B cell (primary cell): Measurements from ENCODE around the gene UNC13A. TPM values are rescaled to one million over a fixed set of nuclear protein-coding genes. Genes with fewer than 3 reads are reported as not detected.

Experiments used
- ATAC-seq: fragments of 200-7000 bp; cut with Tn5 transposase; one replicate; pipeline ENCODE4 v1.10.0; 2021; ENCODE audit warnings: low read depth, mild to moderate bottlenecking, moderate number of reproducible peaks, moderate library complexity
- CTCF ChIA-PET: fragments of 350-600 bp; sonication (Branson Sonifier 250); formaldehyde crosslinking; loops from one replicate; lab custom pipeline; 2021; ENCODE audit warnings: antibody characterized with exemption, inconsistent platforms; lab: Charles Lee
- POLR2A ChIA-PET: fragments of 350-600 bp; sonication (Branson Sonifier 250); formaldehyde crosslinking; loops from one replicate; lab custom pipeline; 2021; ENCODE audit warnings: antibody characterized with exemption; lab: Charles Lee
- DNase-seq: peaks from one replicate; pipeline ENCODE4 v3.0.0; 2013
- H2AFZ ChIP-seq: 2 replicates; pipeline ENCODE4 v1.6.1; 2012; ENCODE audit warnings: mild to moderate bottlenecking, low read depth, low read length; ENCODE audit not compliant: insufficient read depth, poor library complexity, severe bottlenecking
- H3K27ac ChIP-seq, 2 donors: 1 replicate in 1 of 2; 2 replicates in 1 of 2; pipeline ENCODE4 v1.5.1; 2012 to 2013; ENCODE audit warnings: low read length in 2 of 2, mild to moderate bottlenecking in 2 of 2, moderate library complexity in 1 of 2
- H3K27me3 ChIP-seq, 4 experiments: fragments of 200-600 bp in 1 of 4; sonication (generic) in 1 of 4; replicated peaks in 1 of 4; 1 replicate in 2 of 4; 2 replicates in 2 of 4; pipeline versions ENCODE4 v1.6.1 to v1.7.0; 2013 to 2016; ENCODE audit warnings: low read length in 3 of 4, mild to moderate bottlenecking in 2 of 4, mixed read lengths in 1 of 4, moderate library complexity in 1 of 4; ENCODE audit not compliant: insufficient read depth in 4 of 4, control insufficient read depth in 3 of 4; ENCODE audit errors: control extremely low read depth in 1 of 4
- H3K36me3 ChIP-seq, 2 experiments: replicated peaks in 1 of 2; 1 replicate in 1 of 2; 2 replicates in 1 of 2; pipeline versions ENCODE4 v1.6.1 to v1.7.1; 2013; ENCODE audit warnings: low read length in 1 of 2; ENCODE audit not compliant: insufficient read depth in 2 of 2, control insufficient read depth in 1 of 2; ENCODE audit errors: control extremely low read depth in 1 of 2, extremely low read depth in 1 of 2
- H3K4me1 ChIP-seq, 2 donors: fragments of 200-600 bp in 1 of 2; sonication (generic) in 1 of 2; 1 replicate in 1 of 2; 2 replicates in 1 of 2; pipeline versions ENCODE4 v1.5.1 to v1.6.1; 2013 to 2017; ENCODE audit warnings: low read length in 2 of 2; ENCODE audit not compliant: control insufficient read depth in 2 of 2, insufficient read depth in 2 of 2
- H3K4me2 ChIP-seq: replicated peaks from 2 replicates; pipeline ENCODE3; 2012; ENCODE audit warnings: mild to moderate bottlenecking, low read depth, low read length; ENCODE audit not compliant: poor library complexity, severe bottlenecking
- H3K4me3 ChIP-seq, 5 experiments: fragments of 200-600 bp in 1 of 5; sonication (generic) in 1 of 5; 1 replicate in 3 of 5; 2 replicates in 2 of 5; pipeline versions ENCODE4 v1.5.1 to v1.7.0; 2011 to 2016; ENCODE audit warnings: low read length in 4 of 5, mild to moderate bottlenecking in 4 of 5, low read depth in 2 of 5, control low read depth in 1 of 5, moderate library complexity in 1 of 5; ENCODE audit not compliant: insufficient read depth in 1 of 5; ENCODE audit errors: control extremely low read depth in 1 of 5, extremely low read depth in 1 of 5
- H3K79me2 ChIP-seq: fragments of 200-600 bp; sonication (generic); one replicate; pipeline ENCODE4 v1.6.0; 2016; ENCODE audit warnings: low read length; ENCODE audit not compliant: control insufficient read depth, insufficient read depth
- H3K9ac ChIP-seq: fragments of 200-600 bp; sonication (generic); 2 replicates; pipeline ENCODE4 v1.6.1; 2017; ENCODE audit warnings: mild to moderate bottlenecking, low read length, moderate library complexity
- H3K9me3 ChIP-seq, 3 donors: one replicate each; pipeline versions ENCODE4 v1.6.1 to v1.7.1; 2013; ENCODE audit warnings: low read length in 2 of 3; ENCODE audit not compliant: control insufficient read depth in 2 of 3, insufficient read depth in 1 of 3; ENCODE audit errors: control extremely low read depth in 1 of 3
- H4K20me1 ChIP-seq: 2 replicates; pipeline ENCODE4 v1.6.0; 2012; ENCODE audit warnings: mild to moderate bottlenecking, low read length; ENCODE audit not compliant: insufficient read depth, control insufficient read depth, poor library complexity, severe bottlenecking
- H3K27ac Mint-ChIP-seq: one replicate; pipeline ENCODE4 v1.8.0; 2021; ENCODE audit warnings: mixed read lengths
- H3K27me3 Mint-ChIP-seq: one replicate; pipeline ENCODE4 v1.8.0; 2021; ENCODE audit warnings: mixed read lengths
- H3K4me1 Mint-ChIP-seq: one replicate; pipeline ENCODE4 v1.8.0; 2021; ENCODE audit warnings: mixed read lengths
- H3K4me3 Mint-ChIP-seq: one replicate; pipeline ENCODE4 v1.8.0; 2021; ENCODE audit warnings: mixed read lengths
- H3K9me3 Mint-ChIP-seq: one replicate; pipeline ENCODE4 v1.8.0; 2022; ENCODE audit warnings: mixed read lengths; ENCODE audit not compliant: insufficient read depth
- EZH2 ChIP-seq: IDR thresholded peaks from 2 replicates; pipeline ENCODE4 v1.6.1; 2012; ENCODE audit warnings: borderline replicate concordance, low read depth, mild to moderate bottlenecking, moderate library complexity, low read length; ENCODE audit not compliant: insufficient read depth, poor library complexity, severe bottlenecking
- WGBS: methylation state at CpG from one replicate; pipeline ENCODE4 v1.1.5; 2013; ENCODE audit warnings: missing lambda C conversion rate; ENCODE audit not compliant: insufficient coverage; 5-methylcytosine and 5-hydroxymethylcytosine counted together
- intact Hi-C: fragments of 100-400 bp; cut with micrococcal nuclease; formaldehyde crosslinking; loops from one replicate; pipeline ENCODE4 v1.10.0; 2022
- polyA plus RNA-seq: library from polyadenylated mRNA; depleted of rRNA; stranded (reverse); fragments of >200 nt; gene quantifications from 2 replicates; pipeline ENCODE4 v1.2.3, GENCODE V29; 2012
- total RNA-seq, 2 donors: library from RNA; stranded (reverse); fragments of 120-200 nt in 1 of 2; gene quantifications; 1 replicate in 1 of 2; 2 replicates in 1 of 2; pipeline versions ENCODE4 v1.2.3 to v1.2.4, GENCODE V29; 2013 to 2022
- TF ChIP-seq, protein P1 (sequence below): fragments of 200-600 bp; IDR thresholded peaks from one replicate; pipeline ENCODE4 v1.8.0; 2022; ENCODE audit warnings: antibody characterized with exemption, mild to moderate bottlenecking

The UNC13A gene
- total and polyA plus RNA-seq, 2 donors (not counting 1 experiment from before 2014, with no cell fraction given) = 0.10 TPM; not detected in 1

GRCh38 chr19:17629760-17630159, 58.4 kb downstream of the UNC13A start:
- ChIA-PET POLR2A (no interaction called here), CTCF (no interaction called here)
- H3K4me3 ChIP-seq = no peak overlapping the region
- H3K4me1 ChIP-seq = no peaks in the 10 kb centered on the region
- H2AFZ ChIP-seq = no peak overlapping the region
- H3K79me2 ChIP-seq = no peaks in the 10 kb centered on the region
- no peaks in the 10 kb centered on the region for H4K20me1 ChIP-seq
- Mint-ChIP-seq H3K9me3 (peaks cover 1% of the 10 kb centered on the region), H3K4me3 (no peak overlapping the region), H3K27me3 (peaks cover 19% of the 10 kb centered on the region), H3K27ac (no peak overlapping the region), H3K4me1 (no peaks in the 10 kb centered on the region)
- intact Hi-C loops = no loop called here
- H3K9me3 ChIP-seq = peaks cover 0 to 8% (median 0%) of the 10 kb centered on the region in 3 donors
- peaks cover 0 to 3% (median 0%) of the 10 kb centered on the region in 4 experiments for H3K27me3 ChIP-seq
- no peak overlapping the region for H3K4me2 ChIP-seq
- no peaks in the 10 kb centered on the region for H3K36me3 ChIP-seq
- no peak overlapping the region for H3K27ac ChIP-seq
- H3K9ac ChIP-seq = no peak overlapping the region
- DNase-seq = no peak
- ATAC-seq = no peak
- 97% methylated on average over 2 of the region's 2 CpGs for WGBS
- TF ChIP-seq, protein P1, sequence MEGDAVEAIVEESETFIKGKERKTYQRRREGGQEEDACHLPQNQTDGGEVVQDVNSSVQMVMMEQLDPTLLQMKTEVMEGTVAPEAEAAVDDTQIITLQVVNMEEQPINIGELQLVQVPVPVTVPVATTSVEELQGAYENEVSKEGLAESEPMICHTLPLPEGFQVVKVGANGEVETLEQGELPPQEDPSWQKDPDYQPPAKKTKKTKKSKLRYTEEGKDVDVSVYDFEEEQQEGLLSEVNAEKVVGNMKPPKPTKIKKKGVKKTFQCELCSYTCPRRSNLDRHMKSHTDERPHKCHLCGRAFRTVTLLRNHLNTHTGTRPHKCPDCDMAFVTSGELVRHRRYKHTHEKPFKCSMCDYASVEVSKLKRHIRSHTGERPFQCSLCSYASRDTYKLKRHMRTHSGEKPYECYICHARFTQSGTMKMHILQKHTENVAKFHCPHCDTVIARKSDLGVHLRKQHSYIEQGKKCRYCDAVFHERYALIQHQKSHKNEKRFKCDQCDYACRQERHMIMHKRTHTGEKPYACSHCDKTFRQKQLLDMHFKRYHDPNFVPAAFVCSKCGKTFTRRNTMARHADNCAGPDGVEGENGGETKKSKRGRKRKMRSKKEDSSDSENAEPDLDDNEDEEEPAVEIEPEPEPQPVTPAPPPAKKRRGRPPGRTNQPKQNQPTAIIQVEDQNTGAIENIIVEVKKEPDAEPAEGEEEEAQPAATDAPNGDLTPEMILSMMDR = no peak
- TF ChIP-seq EZH2 = no peak

GRCh38 chr19:17627921-17628320, 60.2 kb downstream of the UNC13A start:
- no peak for TF ChIP-seq EZH2
- TF ChIP-seq, protein P1 = no peak
- POLR2A ChIA-PET = no interaction called here
- CTCF ChIA-PET = no interaction called here

More at GRCh38 chr19:17627921-17628320, 60.2 kb downstream of the UNC13A start:
- Histone ChIP-seq H2AFZ (no peak overlapping the region), H3K27me3 (peaks cover 0 to 3% (median 0%) of the 10 kb centered on the region in 4 experiments), H3K9ac (no peak overlapping the region), H3K9me3 (peaks cover 0 to 8% (median 0%) of the 10 kb centered on the region in 3 donors), H3K4me2 (no peak overlapping the region), H3K79me2 (no peaks in the 10 kb centered on the region), H4K20me1 (no peaks in the 10 kb centered on the region), H3K36me3 (no peaks in the 10 kb centered on the region), H3K4me1 (no peaks in the 10 kb centered on the region), H3K4me3 (no peak overlapping the region), H3K27ac (no peak overlapping the region)
- H3K9me3 Mint-ChIP-seq = peaks cover 1% of the 10 kb centered on the region
- H3K27ac Mint-ChIP-seq = no peak overlapping the region
- DNase-seq = no peak
- no peaks in the 10 kb centered on the region for H3K4me1 Mint-ChIP-seq
- no peak overlapping the region for H3K4me3 Mint-ChIP-seq
- peaks cover 19% of the 10 kb centered on the region for H3K27me3 Mint-ChIP-seq
- WGBS = 54% methylated on average over 4 of the region's 5 CpGs
- ATAC-seq = no peak
- intact Hi-C loops = no loop called here
